Rectal smooth muscle tissue (tissue), 1 donor: ENCODE data around the gene SLC6A17.

Experiments used
- H3K27ac ChIP-seq: one replicate; pipeline ENCODE4 v1.7.0; 2013; ENCODE audit warnings: low read depth, low read length, inconsistent platforms
- H3K27me3 ChIP-seq: one replicate; pipeline ENCODE4 v1.7.0; 2013; ENCODE audit warnings: low read length; ENCODE audit not compliant: control insufficient read depth, insufficient read depth
- H3K36me3 ChIP-seq: one replicate; pipeline ENCODE4 v1.7.0; 2013; ENCODE audit warnings: low read length; ENCODE audit not compliant: control insufficient read depth, insufficient read depth
- H3K4me1 ChIP-seq: one replicate; pipeline ENCODE4 v1.7.0; 2013; ENCODE audit warnings: low read length; ENCODE audit not compliant: control insufficient read depth, insufficient read depth
- H3K4me3 ChIP-seq: one replicate; pipeline ENCODE4 v1.7.0; 2013; ENCODE audit warnings: low read length
- H3K9ac ChIP-seq: one replicate; pipeline ENCODE4 v1.7.0; 2013; ENCODE audit warnings: low read length

SLC6A17 gene

DNA sequence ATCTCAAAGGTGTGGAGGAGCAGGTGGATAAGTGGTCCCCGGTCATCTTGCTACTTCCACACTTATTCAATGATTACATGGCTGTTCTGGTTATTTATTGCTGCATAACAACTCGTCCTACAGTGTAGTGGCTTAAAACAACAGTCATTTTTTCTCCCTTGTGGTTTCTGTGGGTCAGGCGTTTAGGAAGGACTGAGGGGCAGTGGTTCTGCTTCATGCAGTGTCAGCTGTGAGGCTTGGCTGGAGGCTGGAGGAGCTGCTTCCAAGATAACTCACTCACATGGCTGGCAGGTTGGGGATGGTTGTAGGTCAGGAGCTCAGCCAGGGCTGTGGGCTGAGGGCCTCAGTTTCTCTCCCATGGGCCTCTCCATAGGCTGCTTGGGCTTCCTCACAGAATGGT lies 5.9 kb upstream of the SLC6A17 start:
- no peaks in the 10 kb centered on the region for H3K4me1 ChIP-seq
- H3K27me3 ChIP-seq: peaks cover 10% of the 10 kb centered on the region

DNA sequence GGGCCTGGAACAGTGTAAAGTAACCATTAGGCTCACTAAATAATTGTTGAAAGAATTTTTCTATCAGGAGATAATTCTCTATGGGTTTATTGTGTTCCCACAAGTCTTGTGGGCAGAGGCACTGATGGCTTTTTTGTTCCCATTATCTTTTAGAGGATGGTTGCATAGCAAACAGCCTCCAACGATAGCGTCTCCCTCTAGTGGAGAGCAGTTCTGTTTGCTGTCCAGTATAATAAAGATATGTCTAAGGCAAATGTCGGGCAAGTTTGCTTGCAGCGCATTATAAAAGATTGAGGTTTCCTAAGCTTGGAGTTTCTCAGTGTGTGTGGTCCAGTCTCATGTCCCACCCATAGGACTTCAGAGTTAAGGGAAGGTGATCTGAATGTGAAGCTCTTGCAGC lies 1.3 kb upstream of the SLC6A17 start:
- H3K36me3 ChIP-seq: no peaks in the 10 kb centered on the region
- peaks cover 19% of the 10 kb centered on the region for H3K27me3 ChIP-seq
- no peaks in the 10 kb centered on the region for H3K4me1 ChIP-seq

More for the DNA sequence above, 5.9 kb upstream of the SLC6A17 start:
- Histone ChIP-seq H3K4me3 (no peak overlapping the region), H3K36me3 (no peaks in the 10 kb centered on the region), H3K27ac (no peak overlapping the region), H3K9ac (no peak overlapping the region)

DNA sequence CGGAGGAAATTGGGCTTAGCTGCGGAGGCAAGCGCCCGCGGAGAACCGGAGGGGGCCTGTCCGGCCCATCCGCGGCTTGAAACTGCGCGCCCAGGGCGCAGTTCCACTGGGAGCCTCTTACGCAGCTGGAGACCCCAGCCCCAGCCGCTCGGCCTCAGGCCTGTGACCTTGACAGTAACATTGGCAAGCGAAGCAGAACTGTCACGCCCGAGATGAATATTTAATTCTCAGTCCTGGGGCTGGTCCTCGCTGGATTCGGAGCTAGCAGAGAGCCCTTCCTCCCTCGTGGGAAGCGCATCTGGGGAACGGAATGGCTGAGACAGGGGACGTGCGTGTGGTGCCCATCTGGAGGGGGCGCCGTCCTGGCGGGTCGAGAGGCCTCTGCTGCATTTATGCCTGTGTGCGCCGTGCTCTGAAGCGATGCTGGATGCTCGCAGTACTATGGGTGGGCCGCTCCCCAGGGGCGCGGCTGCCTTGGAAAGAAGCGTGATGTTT lies 928 bp downstream of the SLC6A17 start:
- peaks cover 19% of the 10 kb centered on the region for H3K27me3 ChIP-seq

More for the DNA sequence above, 1.3 kb upstream of the SLC6A17 start:
- no peak overlapping the region for H3K27ac ChIP-seq
- H3K4me3 ChIP-seq: no peak overlapping the region
- no peak overlapping the region for H3K9ac ChIP-seq

DNA sequence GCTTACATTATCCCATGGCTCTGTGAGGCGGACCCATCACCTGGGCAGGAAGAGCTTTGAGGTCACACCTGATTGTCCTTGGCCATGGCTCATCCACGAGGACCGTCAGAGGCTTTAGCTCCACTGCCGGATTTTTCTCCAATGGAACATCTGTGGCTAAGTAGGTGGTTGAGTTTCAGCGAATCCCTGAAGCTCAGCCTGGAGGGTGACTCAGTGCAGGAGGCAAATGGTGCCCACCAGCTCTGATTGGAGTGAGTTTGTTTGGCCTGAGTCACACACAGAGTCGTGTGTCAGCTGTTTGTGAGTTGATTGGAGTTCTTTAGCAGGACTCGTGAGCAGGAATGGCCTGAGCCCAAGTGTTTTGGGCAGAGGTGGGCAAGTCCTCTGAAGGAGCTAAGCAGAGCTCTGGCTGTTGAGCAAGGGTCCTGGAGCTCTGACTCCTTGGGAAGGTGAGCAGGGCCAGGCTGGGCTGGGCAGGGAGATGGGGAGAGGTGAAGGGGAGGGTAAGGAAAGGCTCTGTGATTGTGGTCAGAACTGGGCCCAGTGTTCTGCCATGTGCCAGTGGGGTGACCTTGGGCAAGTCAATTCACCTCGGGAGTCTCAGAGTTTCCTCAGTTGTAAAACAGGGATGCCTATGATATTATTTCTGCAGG lies 2.0 kb downstream of the SLC6A17 start:
- Histone ChIP-seq H3K9ac (no peak overlapping the region), H3K4me1 (no peaks in the 10 kb centered on the region), H3K36me3 (no peaks in the 10 kb centered on the region), H3K4me3 (no peak overlapping the region), H3K27me3 (peaks cover 19% of the 10 kb centered on the region), H3K27ac (no peak overlapping the region)

More for the DNA sequence above, 928 bp downstream of the SLC6A17 start:
- Histone ChIP-seq H3K4me1 (no peaks in the 10 kb centered on the region), H3K4me3 (no peak overlapping the region), H3K36me3 (no peaks in the 10 kb centered on the region), H3K9ac (no peak overlapping the region), H3K27ac (no peak overlapping the region)

DNA sequence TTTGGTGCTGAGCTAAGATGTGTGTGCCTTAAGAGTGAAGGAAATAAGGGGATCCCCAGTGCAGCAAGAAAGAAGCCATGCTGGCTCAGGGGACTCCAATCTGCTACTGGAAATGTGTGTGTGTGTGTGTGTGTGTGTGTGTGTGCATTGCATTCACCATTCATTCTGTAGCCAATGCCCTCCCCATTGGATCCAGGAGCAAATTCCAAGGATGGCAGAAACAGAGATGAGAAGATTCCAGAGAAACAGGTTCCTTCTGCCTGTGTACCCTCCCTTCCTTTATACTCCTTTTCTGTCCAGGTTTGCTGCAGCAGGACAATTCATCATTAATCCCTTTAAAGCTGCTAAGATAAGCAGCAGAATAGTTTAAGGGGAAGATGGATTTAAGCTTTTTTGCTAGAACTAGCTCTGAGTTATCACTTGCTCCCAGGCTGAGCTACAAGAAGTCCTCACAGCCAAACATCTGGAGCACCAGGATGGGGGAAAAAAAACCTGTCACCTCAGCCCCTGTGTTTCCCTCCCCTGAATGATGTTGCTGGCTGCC lies 3.2 kb downstream of the SLC6A17 start:
- H3K4me3 ChIP-seq: no peak overlapping the region
- no peaks in the 10 kb centered on the region for H3K36me3 ChIP-seq
- no peak overlapping the region for H3K27ac ChIP-seq
- H3K9ac ChIP-seq: no peak overlapping the region
- H3K4me1 ChIP-seq: no peaks in the 10 kb centered on the region
- H3K27me3 ChIP-seq: peaks cover 16% of the 10 kb centered on the region

DNA sequence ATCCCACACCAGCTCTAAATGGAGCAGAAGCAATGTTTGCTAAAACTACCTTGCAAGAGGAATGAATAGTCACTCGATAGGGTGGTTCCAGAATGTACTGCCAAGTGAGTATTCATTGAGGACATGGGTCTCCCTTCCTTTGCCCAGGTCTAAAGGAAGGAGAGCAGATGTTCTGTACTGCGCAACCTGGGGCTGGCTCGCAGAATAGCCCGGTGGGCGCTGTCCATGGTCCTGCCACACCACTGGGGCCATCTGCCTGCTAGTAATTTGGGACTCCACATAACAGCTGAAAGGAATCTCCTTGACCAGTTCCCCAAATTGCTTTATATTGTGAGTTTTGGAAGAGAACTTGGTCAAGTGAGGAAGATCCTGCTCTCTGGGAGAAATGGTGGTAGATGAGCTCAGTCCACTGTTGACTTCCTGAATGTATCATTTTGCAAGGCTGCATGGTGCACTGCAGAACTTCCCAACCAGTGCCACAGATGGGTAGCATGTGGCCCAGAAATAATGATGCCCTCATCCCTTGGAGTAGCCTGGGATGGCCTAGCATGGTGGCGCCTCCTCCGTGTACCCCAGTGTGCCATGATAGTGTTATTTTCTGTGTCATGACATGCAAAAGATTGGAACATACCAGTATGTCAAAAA lies 5.7 kb downstream of the SLC6A17 start:
- Histone ChIP-seq H3K9ac (no peak overlapping the region), H3K36me3 (no peaks in the 10 kb centered on the region), H3K27ac (no peak overlapping the region), H3K27me3 (peaks cover 9% of the 10 kb centered on the region), H3K4me3 (no peak overlapping the region), H3K4me1 (no peaks in the 10 kb centered on the region)

DNA sequence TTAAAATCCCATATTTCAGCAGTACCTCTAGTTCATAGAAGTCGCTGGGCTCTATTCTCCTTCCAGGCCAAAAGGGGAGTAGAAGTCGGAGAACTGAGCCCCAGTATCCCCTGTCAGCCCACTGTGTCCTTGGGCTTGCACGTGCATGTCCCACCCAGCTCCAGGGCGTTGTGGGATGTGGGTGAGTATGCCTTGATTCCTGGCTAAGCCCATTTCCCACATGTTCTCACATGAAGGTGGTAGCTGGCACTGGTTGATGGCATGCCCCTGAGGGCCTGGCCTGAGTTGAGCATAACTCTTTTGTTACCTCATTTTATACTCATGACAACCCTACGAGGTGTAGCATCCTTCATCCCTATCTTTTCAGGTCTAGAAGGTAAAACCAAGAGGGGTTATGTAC lies 8.0 kb downstream of the SLC6A17 start:
- no peaks in the 10 kb centered on the region for H3K27me3 ChIP-seq

DNA sequence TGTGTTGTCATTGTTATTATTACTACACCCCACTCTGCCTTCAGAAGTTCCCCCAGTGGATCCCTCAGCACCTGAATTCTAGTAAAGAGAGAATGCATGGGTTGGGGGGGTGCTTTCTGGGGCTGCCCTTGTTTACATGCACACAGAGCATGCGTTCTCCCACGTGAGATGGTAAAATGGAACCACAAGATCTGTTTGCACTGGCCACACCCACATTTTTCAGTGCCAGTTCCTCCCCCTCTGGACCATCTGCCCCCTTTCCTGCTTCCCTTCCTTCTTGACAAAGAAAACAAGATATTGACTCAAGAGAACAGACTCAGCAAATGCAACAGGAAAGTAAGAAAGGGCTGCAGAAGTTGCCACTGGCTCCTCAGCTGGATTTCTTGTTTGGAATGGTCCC lies 8.9 kb downstream of the SLC6A17 start:
- Histone ChIP-seq H3K4me1 (no peaks in the 10 kb centered on the region), H3K27me3 (no peaks in the 10 kb centered on the region), H3K9ac (no peak overlapping the region), H3K27ac (no peak overlapping the region), H3K36me3 (no peaks in the 10 kb centered on the region), H3K4me3 (no peak overlapping the region)

More for the DNA sequence above, 8.0 kb downstream of the SLC6A17 start:
- Histone ChIP-seq H3K36me3 (no peaks in the 10 kb centered on the region), H3K27ac (no peak overlapping the region), H3K4me1 (no peaks in the 10 kb centered on the region), H3K9ac (no peak overlapping the region), H3K4me3 (no peak overlapping the region)

DNA sequence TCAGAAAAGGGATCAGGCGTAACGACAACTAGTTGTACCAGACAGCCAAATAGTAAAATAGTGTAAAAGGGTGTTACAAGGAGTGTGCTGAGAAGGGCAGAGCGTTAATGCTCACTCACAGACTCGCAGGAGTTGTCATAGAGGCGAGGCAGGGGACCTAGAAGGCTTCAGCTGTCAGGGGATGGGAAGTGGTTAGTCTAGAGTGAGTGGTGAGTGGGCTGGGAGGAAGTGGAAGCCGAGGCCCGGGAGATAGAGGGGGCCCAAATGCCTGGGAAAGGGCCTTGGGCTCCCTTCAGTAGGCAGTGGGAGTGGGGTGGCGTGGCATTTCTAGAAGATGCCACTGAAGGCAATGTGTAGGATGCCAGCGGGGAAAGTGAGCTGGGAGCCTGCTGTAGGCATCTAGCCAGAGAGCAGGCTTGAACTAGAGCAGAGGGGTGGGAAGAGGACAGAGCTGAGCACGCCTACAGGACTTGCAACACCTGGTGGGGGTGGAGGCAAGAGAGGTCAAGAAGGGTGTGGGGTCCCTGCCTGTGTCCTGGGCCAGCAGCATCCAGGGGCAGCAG lies 10.3 kb downstream of the SLC6A17 start:
- no peak overlapping the region for H3K27ac ChIP-seq
- H3K9ac ChIP-seq: no peak overlapping the region
- H3K27me3 ChIP-seq: no peaks in the 10 kb centered on the region
- no peaks in the 10 kb centered on the region for H3K36me3 ChIP-seq
- H3K4me3 ChIP-seq: no peak overlapping the region
- H3K4me1 ChIP-seq: no peaks in the 10 kb centered on the region

DNA sequence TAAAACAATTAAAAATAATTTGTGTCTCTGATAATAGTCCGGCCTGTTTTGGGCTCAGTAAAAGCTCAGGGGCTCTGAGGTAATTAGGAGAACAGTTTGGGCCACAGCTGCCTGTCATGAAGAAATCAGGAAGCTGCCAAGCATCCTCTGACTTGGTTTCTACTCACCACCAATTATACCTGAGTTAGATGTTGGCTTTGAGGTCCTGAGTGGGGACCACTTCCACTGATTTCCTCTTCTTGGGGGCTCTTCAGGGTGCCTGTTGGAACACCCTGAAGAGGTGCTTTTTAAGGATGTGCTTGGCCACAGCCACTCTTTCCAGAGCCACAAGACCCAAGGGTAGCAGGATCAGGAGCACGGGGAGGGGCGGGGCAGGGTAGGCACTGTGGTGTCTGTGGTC lies 10.9 kb downstream of the SLC6A17 start:
- Histone ChIP-seq H3K27ac (no peak overlapping the region), H3K27me3 (no peaks in the 10 kb centered on the region), H3K4me1 (no peaks in the 10 kb centered on the region), H3K9ac (no peak overlapping the region), H3K4me3 (no peak overlapping the region), H3K36me3 (no peaks in the 10 kb centered on the region)

DNA sequence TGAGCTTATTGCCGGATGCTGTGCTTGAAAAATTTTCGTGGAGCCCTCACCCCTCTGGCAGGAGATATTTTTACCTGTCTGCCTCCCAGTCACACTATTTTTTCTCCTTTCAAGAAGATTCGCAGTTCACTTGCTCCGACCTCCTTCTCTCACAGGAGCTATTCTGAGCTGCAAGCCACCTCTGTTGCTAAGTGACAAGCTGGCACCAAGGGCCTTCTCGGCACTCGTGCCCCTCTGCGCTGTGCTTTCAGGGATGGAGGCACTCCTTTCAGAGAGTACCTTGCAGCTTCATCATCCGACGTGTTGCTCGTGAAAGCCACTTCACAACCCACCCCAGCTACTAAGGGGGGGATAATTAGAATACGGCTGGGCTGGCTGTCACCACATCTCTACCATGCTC lies 11.6 kb downstream of the SLC6A17 start:
- Histone ChIP-seq H3K9ac (no peak overlapping the region), H3K27me3 (no peaks in the 10 kb centered on the region), H3K36me3 (no peaks in the 10 kb centered on the region), H3K4me3 (no peak overlapping the region), H3K4me1 (no peaks in the 10 kb centered on the region), H3K27ac (no peak overlapping the region)

DNA sequence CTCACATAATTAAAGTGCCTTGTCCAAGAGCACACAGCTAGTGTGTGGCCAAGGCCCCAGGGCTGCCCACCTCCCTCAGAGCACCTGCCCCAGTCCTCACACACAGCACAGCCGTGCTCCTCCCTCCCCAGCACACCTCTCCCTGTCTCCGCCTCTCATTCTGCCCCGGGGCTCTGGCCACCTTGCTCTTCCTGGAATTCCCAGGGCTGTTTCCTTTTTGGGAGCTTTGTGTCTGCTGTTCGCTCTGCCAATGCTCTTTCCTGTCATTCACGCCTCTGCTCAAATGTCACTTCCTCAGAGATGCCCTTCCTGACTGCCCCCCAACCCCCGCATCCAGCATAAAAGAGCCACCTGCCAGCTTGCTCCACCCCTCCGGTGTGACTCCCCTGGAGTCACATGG lies 13.3 kb downstream of the SLC6A17 start:
- H3K9ac ChIP-seq: no peak overlapping the region
- H3K36me3 ChIP-seq: no peaks in the 10 kb centered on the region
- H3K4me3 ChIP-seq: no peak overlapping the region
- no peak overlapping the region for H3K27ac ChIP-seq
- H3K27me3 ChIP-seq: no peaks in the 10 kb centered on the region
- no peaks in the 10 kb centered on the region for H3K4me1 ChIP-seq
